Vagina (tissue), 2 donors: ENCODE measurements around the gene VAT1.

ENCODE experiments used
- POLR2AphosphoS5 ChIP-seq, 2 donors: sonication (generic); formaldehyde crosslinking; IDR thresholded peaks; one replicate each; pipeline ENCODE4 v1.9.0; 2017; ENCODE audit warnings: antibody characterized with exemption in 2 of 2, mild to moderate bottlenecking in 2 of 2, low read depth in 1 of 2; ENCODE audit not compliant: insufficient read depth in 1 of 2
- TF ChIP-seq, protein P1 (sequence below), 3 experiments: fragments of 450-650 bp in 2 of 3; fragments of 200-600 bp in 1 of 3; sonication (generic) in 1 of 3; IDR thresholded peaks; one replicate each; pipeline ENCODE4 v1.5.1; 2017 to 2019; ENCODE audit warnings: antibody characterized with exemption in 3 of 3, mild to moderate bottlenecking in 2 of 3, moderate library complexity in 2 of 3

GRCh38 chr17:43056051-43056450 lies 33.9 kb upstream of the VAT1 start:
- TF ChIP-seq, protein P1, sequence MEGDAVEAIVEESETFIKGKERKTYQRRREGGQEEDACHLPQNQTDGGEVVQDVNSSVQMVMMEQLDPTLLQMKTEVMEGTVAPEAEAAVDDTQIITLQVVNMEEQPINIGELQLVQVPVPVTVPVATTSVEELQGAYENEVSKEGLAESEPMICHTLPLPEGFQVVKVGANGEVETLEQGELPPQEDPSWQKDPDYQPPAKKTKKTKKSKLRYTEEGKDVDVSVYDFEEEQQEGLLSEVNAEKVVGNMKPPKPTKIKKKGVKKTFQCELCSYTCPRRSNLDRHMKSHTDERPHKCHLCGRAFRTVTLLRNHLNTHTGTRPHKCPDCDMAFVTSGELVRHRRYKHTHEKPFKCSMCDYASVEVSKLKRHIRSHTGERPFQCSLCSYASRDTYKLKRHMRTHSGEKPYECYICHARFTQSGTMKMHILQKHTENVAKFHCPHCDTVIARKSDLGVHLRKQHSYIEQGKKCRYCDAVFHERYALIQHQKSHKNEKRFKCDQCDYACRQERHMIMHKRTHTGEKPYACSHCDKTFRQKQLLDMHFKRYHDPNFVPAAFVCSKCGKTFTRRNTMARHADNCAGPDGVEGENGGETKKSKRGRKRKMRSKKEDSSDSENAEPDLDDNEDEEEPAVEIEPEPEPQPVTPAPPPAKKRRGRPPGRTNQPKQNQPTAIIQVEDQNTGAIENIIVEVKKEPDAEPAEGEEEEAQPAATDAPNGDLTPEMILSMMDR (IDR thresholded peaks at IDR 0.05): no peak
- no peak for TF ChIP-seq POLR2AphosphoS5 (IDR thresholded peaks at IDR 0.05; ENCODE audit: insufficient read depth in 1 of 2, low read depth in 1 of 2)
